ENCODE measurements around the gene EVX1. TPM values are rescaled to one million over a fixed set of nuclear protein-coding genes. Genes with fewer than 3 reads are reported as not detected.
A peak's percentile ranks its signal among the peaks of the same experiment; 100 is the strongest.

Gene EVX1
- total RNA-seq, 2 experiments from 2014 or later = not detected

DNA sequence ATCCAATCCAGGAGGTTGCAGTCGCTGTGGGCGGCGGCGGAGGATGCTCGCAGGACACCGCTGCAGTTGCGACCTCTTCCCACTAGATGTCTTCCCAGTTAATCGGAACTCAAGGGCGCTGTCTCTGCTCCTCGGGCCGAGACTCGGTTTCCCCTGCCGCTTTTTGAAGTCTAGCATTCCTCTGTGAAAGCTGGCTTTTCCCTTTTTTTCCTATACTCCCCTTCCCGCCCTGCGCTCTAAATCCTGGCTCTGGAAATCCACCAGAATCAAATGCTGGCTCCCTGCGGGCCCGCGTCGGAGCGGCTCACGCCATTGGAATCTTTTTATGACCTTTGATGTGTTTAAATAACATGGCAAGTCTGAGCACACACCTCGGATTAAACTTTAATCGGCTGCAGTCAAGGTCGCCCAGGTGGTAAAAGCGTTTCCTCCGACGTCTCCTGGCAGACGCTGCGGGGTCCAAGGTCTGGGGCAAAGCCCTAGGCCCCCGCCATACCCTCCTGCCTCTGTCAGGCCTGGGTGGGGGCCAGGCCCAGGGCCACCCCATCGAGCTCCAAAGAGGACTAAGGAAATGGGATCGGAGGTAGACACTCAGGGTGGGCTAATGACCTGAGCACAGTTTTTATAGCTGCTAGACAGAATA lies 32.0 kb upstream of the EVX1 start:
- Mint-ChIP-seq H3K27me3 (peaks cover 98% of the 10 kb centered on the region), H3K4me3 (no peak overlapping the region), H3K27ac (no peak overlapping the region), H3K9me3 (ENCODE audit: low read depth) (no peaks in the 10 kb centered on the region), H3K4me1 (peaks cover 7% of the 10 kb centered on the region), H3K36me3 (no peaks in the 10 kb centered on the region)
- DNase-seq (peak; percentile 54), ATAC-seq (peak; percentile 65)
- CTCF ChIA-PET = interaction anchor here (0.5 to 2.2 kb wide), 14 partner anchors 11 to 810 kb away, joined by 3 to 12 read pairs (median 4); partner anchors contain the start of gene EVX1

DNA sequence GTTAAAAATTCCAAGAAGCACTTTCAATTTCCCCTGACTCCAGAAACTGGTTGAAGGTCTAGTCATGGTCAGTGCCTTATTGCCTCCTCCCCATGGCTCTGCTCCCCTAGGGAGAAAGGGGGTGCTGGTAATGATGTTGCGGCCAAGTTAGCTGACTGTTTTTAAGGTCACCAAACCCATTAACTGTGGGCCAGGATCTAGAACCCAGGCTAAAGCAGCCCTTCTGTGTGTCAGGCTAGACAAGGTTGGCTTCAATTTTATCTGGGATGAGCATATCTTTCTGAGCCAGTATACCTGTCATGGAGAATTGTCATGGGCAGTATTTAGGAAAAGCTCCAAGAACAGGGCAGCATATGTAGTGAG lies 31.5 kb upstream of the EVX1 start:
- Mint-ChIP-seq H3K27ac (no peak overlapping the region), H3K27me3 (peaks cover 98% of the 10 kb centered on the region), H3K36me3 (no peaks in the 10 kb centered on the region), H3K4me3 (no peak overlapping the region), H3K9me3 (ENCODE audit: low read depth) (no peaks in the 10 kb centered on the region), H3K4me1 (peaks cover 6% of the 10 kb centered on the region)
- DNase-seq (no peak), ATAC-seq (no peak)
- CTCF ChIA-PET = interaction anchor here (0.5 to 2.2 kb wide), 14 partner anchors 9 to 809 kb away, joined by 3 to 12 read pairs (median 4); partner anchors contain the start of gene EVX1

DNA sequence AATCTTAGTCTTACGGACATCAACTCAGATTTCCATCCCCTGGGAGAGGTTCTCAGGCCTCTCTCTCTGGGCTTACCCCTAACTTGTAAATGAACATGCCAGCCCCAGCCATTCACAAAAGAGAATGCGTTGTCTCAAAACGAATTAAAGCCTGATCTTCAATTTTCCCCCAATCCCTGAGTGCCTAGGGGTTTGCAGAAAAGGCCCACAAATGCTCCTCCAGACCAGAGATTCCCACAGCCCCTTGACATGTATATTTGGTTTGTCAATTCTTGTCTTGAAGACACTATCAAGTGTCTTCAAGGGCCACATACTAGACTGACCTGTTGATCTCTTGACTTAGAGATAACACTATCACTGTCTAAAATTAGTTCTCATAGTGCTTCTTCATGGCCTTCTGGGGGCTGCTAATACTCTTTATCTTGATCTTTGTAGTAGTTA lies 30.8 kb upstream of the EVX1 start:
- H3K36me3 Mint-ChIP-seq = no peaks in the 10 kb centered on the region
- CTCF ChIA-PET = interaction anchor here (0.8 to 2.2 kb wide), 8 partner anchors 9 to 563 kb away, joined by 3 to 12 read pairs (median 4); no protein-coding TSS in a partner anchor
- no peak for ATAC-seq
- no peak for DNase-seq
- peaks cover 6% of the 10 kb centered on the region for H3K4me1 Mint-ChIP-seq
- no peaks in the 10 kb centered on the region for H3K9me3 Mint-ChIP-seq (ENCODE audit: low read depth)
- no peak overlapping the region for H3K27ac Mint-ChIP-seq
- H3K4me3 Mint-ChIP-seq = no peak overlapping the region
- peaks cover 98% of the 10 kb centered on the region for H3K27me3 Mint-ChIP-seq

DNA sequence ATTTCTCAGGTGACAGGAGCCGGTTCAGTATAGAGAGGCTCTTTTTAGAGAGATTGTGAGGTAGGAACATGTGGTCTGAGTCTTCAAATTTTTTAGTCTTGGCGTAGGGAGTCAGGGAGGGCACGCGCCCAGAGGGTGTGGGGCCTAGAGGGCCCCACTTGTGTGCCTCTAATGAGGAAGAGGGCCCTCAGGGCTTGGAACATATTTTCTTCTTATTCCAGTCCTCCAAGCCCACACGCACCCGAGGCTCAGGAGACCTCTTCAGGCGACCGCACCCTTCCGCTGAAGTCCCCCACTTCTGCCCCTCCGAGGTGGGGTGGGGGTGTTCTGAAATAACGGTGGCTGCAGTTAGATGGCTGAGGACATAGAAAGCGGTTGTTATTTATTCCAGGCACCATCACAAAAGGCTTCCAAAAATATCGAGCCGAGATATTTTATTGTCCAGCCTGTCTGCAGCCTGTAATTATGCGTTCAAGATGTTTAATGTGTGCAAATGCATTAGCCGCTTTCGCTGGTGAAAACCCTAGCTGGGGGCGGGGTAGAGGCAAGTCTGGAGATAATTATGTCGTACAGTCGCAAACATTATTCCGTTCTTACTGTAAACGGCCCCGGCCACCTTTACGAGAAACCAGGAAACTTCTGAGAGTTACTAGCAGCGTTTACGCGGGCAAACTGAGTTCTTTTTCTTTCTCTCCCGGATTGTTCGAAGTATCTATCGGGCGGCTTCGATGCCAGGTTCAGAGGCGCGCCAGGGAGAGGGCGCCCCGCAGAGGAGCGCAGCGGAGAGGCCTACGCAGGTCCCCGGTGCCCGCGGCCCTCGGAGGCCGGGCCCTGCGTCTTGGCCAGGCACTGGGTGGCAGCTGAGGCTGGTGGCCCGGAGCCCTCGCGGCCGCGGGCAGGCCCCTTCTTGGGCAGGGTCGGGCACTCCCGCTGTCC lies 29.8 kb upstream of the EVX1 start:
- H3K4me1 Mint-ChIP-seq = peaks cover 6% of the 10 kb centered on the region

GRCh38 chr7:27213433-27214238 lies 29.0 kb upstream of the EVX1 start:
- H3K4me3 Mint-ChIP-seq = no peak overlapping the region
- ATAC-seq (no peak), DNase-seq (peak; percentile 33)
- CTCF ChIA-PET = interaction anchor here (1.0 kb wide), 1 partner anchor 9 kb away, joined by 3 read pairs; no protein-coding TSS in a partner anchor
- no peaks in the 10 kb centered on the region for H3K9me3 Mint-ChIP-seq (ENCODE audit: low read depth)
- H3K27ac Mint-ChIP-seq = no peak overlapping the region
- peaks cover 87% of the 10 kb centered on the region for H3K27me3 Mint-ChIP-seq
- H3K4me1 Mint-ChIP-seq = peaks cover 6% of the 10 kb centered on the region
- no peaks in the 10 kb centered on the region for H3K36me3 Mint-ChIP-seq

More for the DNA sequence above, 29.8 kb upstream of the EVX1 start:
- H3K36me3 Mint-ChIP-seq = no peaks in the 10 kb centered on the region
- H3K9me3 Mint-ChIP-seq (ENCODE audit: low read depth) = no peaks in the 10 kb centered on the region
- no peak overlapping the region for H3K27ac Mint-ChIP-seq
- H3K27me3 Mint-ChIP-seq = peaks cover 96% of the 10 kb centered on the region
- no peak overlapping the region for H3K4me3 Mint-ChIP-seq
- DNase-seq (no peak), ATAC-seq (no peak)
- CTCF ChIA-PET = interaction anchor here (1.0 kb wide), 1 partner anchor 10 kb away, joined by 3 read pairs; no protein-coding TSS in a partner anchor

DNA sequence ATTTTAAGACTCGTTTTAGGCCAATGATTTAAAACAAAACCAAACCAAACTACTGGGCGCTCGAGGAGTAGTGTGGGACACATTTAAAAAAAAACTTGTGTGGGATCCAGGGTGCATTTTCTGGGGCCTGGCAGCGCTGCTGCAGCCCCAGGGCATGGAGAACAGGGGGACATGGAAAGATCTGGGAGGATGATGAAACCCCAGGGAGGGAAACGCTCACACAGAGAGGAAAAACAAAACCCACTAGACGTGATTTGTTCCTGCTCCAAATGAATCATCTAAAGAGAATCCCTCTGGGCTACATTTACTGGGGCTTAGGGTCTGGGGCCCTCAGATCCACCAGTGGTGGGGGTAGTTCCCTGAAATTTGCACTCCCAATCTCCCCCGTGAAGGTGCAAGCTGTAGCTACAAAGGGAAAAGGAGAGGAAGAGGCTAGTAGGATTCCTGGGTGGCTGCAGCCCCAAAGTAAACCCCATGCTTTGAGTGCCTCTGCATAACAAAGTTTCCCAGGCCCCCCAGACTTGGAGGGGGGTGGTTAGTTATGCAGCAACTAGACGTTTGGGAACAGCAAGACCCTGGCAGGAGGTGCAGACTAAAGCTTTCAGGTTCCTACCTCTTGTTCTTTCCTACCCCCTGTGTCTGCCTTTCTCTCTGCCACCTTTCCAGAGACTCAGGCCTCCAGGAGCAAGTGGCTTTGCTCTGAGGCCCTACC lies 28.2 kb upstream of the EVX1 start:
- H3K27ac Mint-ChIP-seq = no peak overlapping the region
- DNase-seq (no peak), ATAC-seq (no peak)
- peaks cover 86% of the 10 kb centered on the region for H3K27me3 Mint-ChIP-seq
- no peaks in the 10 kb centered on the region for H3K36me3 Mint-ChIP-seq
- H3K9me3 Mint-ChIP-seq (ENCODE audit: low read depth) = no peaks in the 10 kb centered on the region
- CTCF ChIA-PET = no interaction called here
- H3K4me1 Mint-ChIP-seq = peaks cover 6% of the 10 kb centered on the region
- H3K4me3 Mint-ChIP-seq = no peak overlapping the region

DNA sequence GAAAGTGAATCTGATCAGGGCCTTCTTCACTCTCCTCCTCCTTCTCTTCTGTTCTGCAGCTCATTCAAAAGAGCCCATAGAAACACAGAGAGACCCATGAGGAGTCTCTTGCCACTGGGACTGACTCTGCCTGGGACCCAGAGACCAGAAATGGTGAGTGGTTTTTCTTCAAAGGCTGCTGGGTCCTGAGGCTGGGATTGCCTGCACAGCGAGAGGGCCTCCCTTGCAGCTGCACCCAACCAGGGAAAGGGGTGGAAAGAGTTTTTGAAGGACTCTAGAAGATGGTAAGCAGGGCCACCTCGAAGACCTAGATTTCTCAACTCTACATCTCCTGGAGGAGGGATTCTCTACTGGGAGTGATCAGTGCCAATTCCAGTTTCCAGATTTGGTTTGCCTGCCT lies 27.2 kb upstream of the EVX1 start:
- no peak overlapping the region for H3K4me3 Mint-ChIP-seq
- H3K27me3 Mint-ChIP-seq = peaks cover 85% of the 10 kb centered on the region
- H3K27ac Mint-ChIP-seq = no peak overlapping the region
- CTCF ChIA-PET = no interaction called here
- ATAC-seq (no peak), DNase-seq (no peak)
- no peaks in the 10 kb centered on the region for H3K36me3 Mint-ChIP-seq
- no peaks in the 10 kb centered on the region for H3K9me3 Mint-ChIP-seq (ENCODE audit: low read depth)
- peaks cover 5% of the 10 kb centered on the region for H3K4me1 Mint-ChIP-seq

DNA sequence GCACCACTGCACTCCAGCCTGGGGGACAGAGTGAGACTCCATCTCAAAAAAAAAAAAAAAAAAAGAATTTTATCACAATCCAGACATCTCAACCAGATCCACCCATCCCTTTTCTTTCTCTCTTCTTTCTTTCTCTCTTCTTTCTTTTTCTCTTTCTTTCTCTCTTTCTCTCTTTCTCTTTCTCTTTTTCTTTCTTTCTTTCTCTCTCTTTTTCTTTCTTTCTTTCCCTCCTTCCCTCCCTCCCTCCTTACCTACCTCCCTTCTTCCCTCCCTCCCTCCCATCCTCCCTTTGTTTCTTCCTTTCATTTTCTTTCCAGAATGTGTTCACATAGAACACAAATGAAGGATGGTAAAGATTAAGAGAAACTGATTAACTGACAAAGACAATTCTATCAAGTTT lies 24.7 kb upstream of the EVX1 start:
- no peak overlapping the region for H3K27ac Mint-ChIP-seq
- H3K4me1 Mint-ChIP-seq = peaks cover 8% of the 10 kb centered on the region
- H3K4me3 Mint-ChIP-seq = no peak overlapping the region
- H3K27me3 Mint-ChIP-seq = peaks cover 82% of the 10 kb centered on the region
- no peaks in the 10 kb centered on the region for H3K9me3 Mint-ChIP-seq (ENCODE audit: low read depth)
- no peak for DNase-seq
- no peak for ATAC-seq
- CTCF ChIA-PET = interaction anchor here (1.6 kb wide), 1 partner anchor 22 kb away, joined by 5 read pairs; no protein-coding TSS in a partner anchor
- no peaks in the 10 kb centered on the region for H3K36me3 Mint-ChIP-seq

GRCh38 chr7:27219821-27220220 lies 22.8 kb upstream of the EVX1 start:
- Mint-ChIP-seq H3K27me3 (peaks cover 80% of the 10 kb centered on the region), H3K36me3 (no peaks in the 10 kb centered on the region), H3K4me1 (peaks cover 8% of the 10 kb centered on the region), H3K4me3 (no peak overlapping the region), H3K27ac (no peak overlapping the region), H3K9me3 (ENCODE audit: low read depth) (no peaks in the 10 kb centered on the region)
- CTCF ChIA-PET = no interaction called here
- DNase-seq (peak; percentile 31), ATAC-seq (no peak)

DNA sequence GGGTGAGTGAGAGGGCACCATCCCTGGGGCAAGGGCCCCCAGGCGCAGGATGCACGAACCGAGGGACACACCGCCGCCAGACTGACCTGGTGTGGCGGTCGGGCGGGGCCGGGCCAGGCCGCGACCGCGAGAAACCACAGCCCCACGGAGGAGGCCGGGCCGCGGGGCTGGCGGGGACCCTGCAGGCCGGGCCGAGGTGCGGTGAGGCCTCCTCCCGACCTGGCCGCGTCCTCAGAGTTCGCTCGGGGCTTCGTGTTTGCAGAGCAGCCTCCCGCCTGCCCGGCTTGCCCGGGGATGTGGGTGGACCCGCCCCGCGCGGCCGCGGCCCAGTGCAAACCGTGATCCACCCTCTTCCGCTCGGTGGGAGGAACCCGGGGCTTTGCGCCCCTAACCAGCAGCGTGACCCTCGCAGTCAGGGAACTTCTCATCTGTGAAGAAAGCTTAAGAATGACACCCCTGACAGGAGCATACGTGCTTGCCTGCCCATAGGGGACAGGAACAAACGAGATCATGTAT lies 22.1 kb upstream of the EVX1 start:
- H3K4me1 Mint-ChIP-seq = peaks cover 8% of the 10 kb centered on the region
- peaks cover 80% of the 10 kb centered on the region for H3K27me3 Mint-ChIP-seq
- no peak for DNase-seq
- H3K27ac Mint-ChIP-seq = no peak overlapping the region
- H3K36me3 Mint-ChIP-seq = no peaks in the 10 kb centered on the region
- no peak overlapping the region for H3K4me3 Mint-ChIP-seq
- CTCF ChIA-PET = no interaction called here
- H3K9me3 Mint-ChIP-seq (ENCODE audit: low read depth) = no peaks in the 10 kb centered on the region
- ATAC-seq = no peak

DNA sequence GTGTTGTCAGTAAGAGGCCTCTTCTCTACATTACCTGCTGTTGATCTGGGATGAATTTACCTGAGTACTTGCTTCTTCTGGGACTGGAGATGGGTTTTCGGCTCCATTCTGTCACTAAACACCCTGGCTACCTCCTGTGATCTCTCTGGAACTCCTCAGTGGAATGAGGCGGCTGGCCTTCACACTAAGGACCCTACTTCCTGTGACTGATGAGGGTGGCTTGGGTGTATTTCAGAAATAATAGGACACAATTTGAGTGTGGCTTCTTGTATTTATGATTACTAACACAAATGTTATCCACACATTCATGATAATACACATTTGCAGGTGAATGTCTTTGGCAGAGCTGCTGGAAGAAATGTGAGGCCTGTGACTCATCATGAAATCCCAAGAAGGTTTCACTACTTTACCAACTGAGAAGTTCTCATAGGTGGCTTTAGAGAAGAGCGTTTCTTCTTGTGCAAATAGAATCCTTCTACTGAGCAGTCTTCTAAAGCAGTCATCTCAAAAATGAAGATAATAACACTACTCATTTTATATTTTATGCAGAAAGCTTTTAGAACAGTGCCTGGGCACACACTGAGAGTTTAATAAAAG lies 21.3 kb upstream of the EVX1 start:
- peaks cover 8% of the 10 kb centered on the region for H3K4me1 Mint-ChIP-seq
- CTCF ChIA-PET = interaction anchor here (1.1 kb wide), 1 partner anchor 10 kb away, joined by 3 read pairs; no protein-coding TSS in a partner anchor
- H3K9me3 Mint-ChIP-seq (ENCODE audit: low read depth) = no peaks in the 10 kb centered on the region
- no peak overlapping the region for H3K27ac Mint-ChIP-seq
- H3K27me3 Mint-ChIP-seq = peaks cover 78% of the 10 kb centered on the region
- no peak for DNase-seq
- H3K4me3 Mint-ChIP-seq = no peak overlapping the region
- ATAC-seq = no peak
- no peaks in the 10 kb centered on the region for H3K36me3 Mint-ChIP-seq

DNA sequence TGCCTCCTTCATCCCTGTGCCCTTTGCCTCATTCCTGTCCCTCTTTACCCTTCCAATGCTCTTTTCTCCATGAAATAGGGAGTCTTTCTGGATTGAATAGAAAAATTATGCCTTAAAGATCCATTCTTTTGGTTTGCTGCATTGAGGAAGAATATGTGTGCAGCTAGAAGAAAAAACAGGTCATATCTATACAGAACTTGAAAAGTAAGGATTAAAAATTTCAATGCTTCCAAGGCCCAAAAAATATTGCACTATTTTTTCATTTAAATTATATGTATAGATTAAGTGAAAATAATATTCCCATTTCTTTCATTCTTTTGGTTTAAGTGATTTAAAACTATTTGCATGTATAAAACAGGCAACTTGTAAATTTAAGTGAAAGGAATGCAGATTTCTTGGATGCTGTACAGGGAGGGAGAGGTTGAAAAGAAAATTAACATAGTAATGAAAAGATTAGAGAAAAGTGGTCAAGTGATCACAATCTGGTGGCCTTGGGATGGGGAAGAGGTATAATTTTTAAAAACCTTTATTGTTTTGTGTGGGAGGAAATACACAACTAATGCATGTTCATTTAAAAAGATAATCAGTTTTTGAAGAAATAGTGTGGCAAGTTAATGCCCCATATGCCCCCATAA lies 18.5 kb upstream of the EVX1 start:
- Mint-ChIP-seq H3K4me3 (no peak overlapping the region), H3K27ac (no peak overlapping the region), H3K4me1 (peaks cover 8% of the 10 kb centered on the region), H3K27me3 (peaks cover 88% of the 10 kb centered on the region), H3K9me3 (ENCODE audit: low read depth) (no peaks in the 10 kb centered on the region), H3K36me3 (no peaks in the 10 kb centered on the region)
- no peak for DNase-seq
- CTCF ChIA-PET = interaction anchor here (0.9 to 1.3 kb wide), 3 partner anchors 8 to 63 kb away, joined by 3 to 5 read pairs (median 3); no protein-coding TSS in a partner anchor
- ATAC-seq = no peak

All from activated CD8-positive, alpha-beta memory T cell treated with anti-CD3 and anti-CD28 coated beads, Interleukin-2, amount 10 ng/mL, durations not matched to agents 7 days and 5 days (primary cell).